GM12878 (cell line): ENCODE measurements around the gene HINT1. TPM values are rescaled to one million over a fixed set of nuclear protein-coding genes. Genes with fewer than 3 reads are reported as not detected.
A peak's percentile ranks its signal among the peaks of the same experiment; 100 is the strongest.

Source experiments
- ATAC-seq: fragments of 200-7000 bp; cut with Tn5 transposase; 3 replicates; pipeline ENCODE4 v1.9.1; 2020; ENCODE audit warnings: mild to moderate bottlenecking, moderate library complexity
- BruUV-seq: library from RNA; stranded (reverse); fragments of 400-500 nt; replicated peaks from 2 replicates; lab custom pipeline; 2021; lab: Mats Ljungman, UMichigan
- CTCF ChIA-PET: fragments of 300-600 bp; sonication (Branson Sonifier 250); formaldehyde crosslinking; extraction: SDS; loops from one replicate; lab custom pipeline; 2021; ENCODE audit warnings: inconsistent platforms; lab: Yijun Ruan, JAX
- POLR2A ChIA-PET: fragments of 350-600 bp; formaldehyde crosslinking; extraction: SDS; loops from one replicate; lab custom pipeline; 2021; ENCODE audit warnings: inconsistent platforms; lab: Charles Lee
- RAD21 ChIA-PET: fragments of 300-600 bp; sonication (Branson Sonifier 250); formaldehyde crosslinking; loops from one replicate; lab custom pipeline; 2023; ENCODE audit warnings: antibody characterized with exemption; ENCODE audit not compliant: unreplicated experiment; lab: Charles Lee
- SMC1A ChIA-PET: fragments of 300-600 bp; sonication (Branson Sonifier 250); formaldehyde crosslinking; loops from one replicate; lab custom pipeline; 2023; ENCODE audit not compliant: unreplicated experiment, uncharacterized antibody; lab: Charles Lee
- DNase-seq: peaks from one replicate; pipeline ENCODE4 v3.0.0-alpha.2; 2011; ENCODE audit warnings: low read depth, low spot score
- FAIRE-seq: peaks from 3 replicates; lab custom pipeline; 2011; peaks lifted over from hg19 to GRCh38; lab: Jason Lieb, UNC
- H2AFZ ChIP-seq: 2 replicates; pipeline ENCODE4 v1.6.0; 2011; ENCODE audit warnings: low read depth, low read length, control low read depth; ENCODE audit not compliant: control insufficient read depth
- H3K27ac ChIP-seq: 2 replicates; pipeline ENCODE4 v1.5.1; 2011; ENCODE audit warnings: control low read depth; ENCODE audit not compliant: control insufficient read depth, insufficient read depth
- H3K27me3 ChIP-seq, 2 experiments: replicated peaks in 1 of 2; 2 replicates each; pipeline versions ENCODE4 v1.6.0 to v1.6.1; 2011; ENCODE audit warnings: low read length in 1 of 2; ENCODE audit not compliant: control insufficient read depth in 2 of 2, insufficient read depth in 2 of 2
- H3K36me3 ChIP-seq, 2 experiments: 2 replicates each; pipeline ENCODE4 v1.5.1; 2011; ENCODE audit warnings: low read length in 1 of 2; ENCODE audit not compliant: control insufficient read depth in 2 of 2, insufficient read depth in 2 of 2
- H3K4me1 ChIP-seq: 2 replicates; pipeline ENCODE4 v1.6.1; 2011; ENCODE audit warnings: mild to moderate bottlenecking, low read length, moderate library complexity, mixed read lengths; ENCODE audit not compliant: control insufficient read depth, insufficient read depth
- H3K4me2 ChIP-seq: 2 replicates; pipeline ENCODE4 v1.6.0; 2011; ENCODE audit warnings: control low read depth; ENCODE audit not compliant: control insufficient read depth, insufficient read depth
- H3K4me3 ChIP-seq: fragments of 200-600 bp; sonication (generic); 2 replicates; pipeline ENCODE4 v1.5.1; 2016
- H3K79me2 ChIP-seq: 2 replicates; pipeline ENCODE4 v1.6.0; 2011; ENCODE audit warnings: low read length; ENCODE audit not compliant: control insufficient read depth, insufficient read depth
- H3K9ac ChIP-seq: 2 replicates; pipeline ENCODE4 v1.8.0; 2011; ENCODE audit warnings: low read length, control low read depth, mixed read lengths; ENCODE audit not compliant: control insufficient read depth, insufficient read depth
- H3K9me3 ChIP-seq: replicated peaks from 3 replicates; pipeline ENCODE4 v1.5.1; 2011; ENCODE audit warnings: mild to moderate bottlenecking, low read length; ENCODE audit not compliant: control insufficient read depth, insufficient read depth
- H4K20me1 ChIP-seq: 2 replicates; pipeline ENCODE4 v1.6.0; 2011; ENCODE audit not compliant: control insufficient read depth, insufficient read depth
- CUX1 ChIP-seq: IDR thresholded peaks from 2 replicates; pipeline ENCODE4 v1.6.1; 2012; ENCODE audit warnings: improper control_type of control experiment, low read depth, low read length; ENCODE audit not compliant: insufficient replicate concordance
- IKZF2 ChIP-seq, 2 experiments: fragments of 450-650 bp; IDR thresholded peaks; 2 replicates each; pipeline ENCODE4 v1.6.1; 2017; ENCODE audit warnings: mild to moderate bottlenecking in 2 of 2, moderate library complexity in 2 of 2
- IRF5 ChIP-seq: fragments of 450-650 bp; IDR thresholded peaks from 2 replicates; pipeline ENCODE4 v1.6.1; 2017; ENCODE audit warnings: borderline replicate concordance
- MEF2B ChIP-seq: fragments of 450-650 bp; IDR thresholded peaks from 2 replicates; pipeline ENCODE4 v1.6.1; 2018; ENCODE audit warnings: mild to moderate bottlenecking, moderate library complexity; ENCODE audit not compliant: partially characterized antibody, poor library complexity, severe bottlenecking
- POLR2AphosphoS5 ChIP-seq: IDR thresholded peaks from 2 replicates; pipeline ENCODE4 v1.6.1; 2011; ENCODE audit warnings: mild to moderate bottlenecking, low read length, inconsistent platforms
- SMAD5 ChIP-seq: IDR thresholded peaks from 2 replicates; pipeline ENCODE4 v1.6.1; 2016; ENCODE audit warnings: antibody characterized with exemption, low read depth
- WRNIP1 ChIP-seq: IDR thresholded peaks from 2 replicates; pipeline ENCODE4 v1.6.1; 2011; ENCODE audit warnings: low read depth, low read length, improper control_type of control experiment, borderline replicate concordance
- ZBED1 ChIP-seq: IDR thresholded peaks from 2 replicates; pipeline ENCODE4 v1.6.1; 2016; ENCODE audit warnings: borderline replicate concordance
- WGBS: methylation state at CpG from one replicate; pipeline ENCODE4 v1.1.6; 2016; ENCODE audit warnings: low lambda C conversion rate; ENCODE audit not compliant: insufficient replicate concordance, insufficient coverage; ENCODE audit errors: missing lambda C conversion rate; 5-methylcytosine and 5-hydroxymethylcytosine counted together
- in situ Hi-C: fragments of 300-500 bp; cut with MboI; formaldehyde crosslinking; loops from 9 replicates; pipeline ENCODE4 v1.14.3; 2018; ENCODE audit warnings: mixed read lengths
- intact Hi-C: fragments of 100-400 bp; cut with micrococcal nuclease; formaldehyde crosslinking; loops from one replicate; pipeline ENCODE4 v1.14.2; 2022; ENCODE audit not compliant: unreplicated experiment
- polyA plus RNA-seq, 11 experiments: library from polyadenylated mRNA; depleted of rRNA in 4 of 11; unstranded in 6 of 11; stranded (reverse) in 5 of 11; fragments of >200 nt; fragmentation: Nextera tagmentation in 4 of 11; fragmentation: Illumina TruSeq in 1 of 11; extraction: Ambion mirVana in 4 of 11; extraction: Trizol in 1 of 11; gene quantifications; 1 replicate in 1 of 11; 2 replicates in 10 of 11; pipeline versions ENCODE4 v1.2.1 to v1.2.3, GENCODE V29; 2011 to 2016; ENCODE audit warnings: inconsistent platforms in 2 of 11, missing spikeins in 2 of 11, low read depth in 1 of 11
- total RNA-seq, 4 experiments: library from RNA; depleted of rRNA in 3 of 4; stranded (reverse); fragments of >200 nt in 3 of 4; fragmentation: Illumina TruSeq in 1 of 4; extraction: Trizol in 1 of 4; gene quantifications; 2 replicates each; pipeline versions ENCODE4 v1.2.1 to v1.2.3, GENCODE V29; 2013 to 2021

Gene HINT1
- total and polyA plus RNA-seq, 10 of the 15 experiments (the other 5 are each of a cell fraction or from before 2014, with no cell fraction given) = 253 to 997 (median 562) TPM

- TF ChIP-seq CUX1 (no peak), SMAD5 (peak; percentile 87; the same call in 1 of the 2 replicates)
These were observed at the start of gene HINT1 (continued) for GRCh38 chr5:131165119-131165727.

GRCh38 chr5:131214609-131215227 lies 49.7 kb upstream of the HINT1 start:
- H3K4me3 ChIP-seq = peak overlapping the region; percentile 50
- H3K27me3 ChIP-seq = no peaks in the 10 kb centered on the region
- peak overlapping the region; percentile 64 for H3K4me2 ChIP-seq
- H2AFZ ChIP-seq = no peak overlapping the region
- no peaks in the 10 kb centered on the region for H3K36me3 ChIP-seq
- ChIA-PET CTCF (interaction anchor here (0.8 to 6.1 kb wide), 10 partner anchors 7 to 200 kb away, joined by 3 to 36 read pairs (median 8); partner anchors contain the start of gene CDC42SE2), RAD21 (interaction anchor here (0.7 to 10.7 kb wide), 19 partner anchors 8 to 201 kb away, joined by 3 to 302 read pairs (median 5); partner anchors contain the start of genes CDC42SE2 and HINT1), SMC1A (interaction anchor here (0.7 to 26.7 kb wide), 14 partner anchors 9 to 200 kb away, joined by 3 to 1218 read pairs (median 6); partner anchors contain the start of genes CDC42SE2 and HINT1), POLR2A (interaction anchor here (0.6 to 19.3 kb wide), 16 partner anchors 10 to 167 kb away, joined by 3 to 309 read pairs (median 4); partner anchors contain the start of gene CDC42SE2)
- DNase-seq (no peak), FAIRE-seq (no peak), ATAC-seq (no peak)
- no TSS peak for BruUV-seq
- peaks cover 10% of the 10 kb centered on the region; the same call in 1 of the 2 replicates for H3K4me1 ChIP-seq
- TF ChIP-seq POLR2AphosphoS5 (no peak), WRNIP1 (0 out of 2 replicates have a peak, but pooled peaks have one; percentile 52), IKZF2 (IDR thresholded peaks at IDR 0.05) (no peak), IRF5 (no peak), MEF2B (no peak), ZBED1 (no peak)
- H3K79me2 ChIP-seq = peaks cover 97% of the 10 kb centered on the region
- in situ Hi-C loops = loop anchor here (5.0 kb wide), 1 partner anchor 168 kb away; no protein-coding TSS in a partner anchor
- H3K27ac ChIP-seq = peak overlapping the region; percentile 94
- intact Hi-C loops = no loop called here
- H4K20me1 ChIP-seq = no peaks in the 10 kb centered on the region
- peak overlapping the region; percentile 45; the same call in 1 of the 2 replicates for H3K9ac ChIP-seq
- no peaks in the 10 kb centered on the region for H3K9me3 ChIP-seq
- 83% methylated on average over 3 of the region's 3 CpGs for WGBS
